HepG2 (cell line): Measurements from ENCODE around the gene METRN. TPM values are rescaled to one million over a fixed set of nuclear protein-coding genes. Genes with fewer than 3 reads are reported as not detected.

ENCODE experiments used
- EZH2 ChIP-seq: conservative IDR thresholded peaks from 2 replicates; pipeline ENCODE4 v1.6.1; 2012; ENCODE audit warnings: mild to moderate bottlenecking, low read depth, low read length, moderate library complexity
- JUND ChIP-seq: sonication (generic); formaldehyde crosslinking; IDR thresholded peaks from 2 replicates; pipeline ENCODE4 v1.8.0; 2022; ENCODE audit warnings: mild to moderate bottlenecking, missing genetic modification reagents
- MED1 ChIP-seq: sonication (generic); formaldehyde crosslinking; IDR thresholded peaks from 2 replicates; pipeline ENCODE4 v1.4.0; 2020; ENCODE audit warnings: missing genetic modification reagents
- MIER2 ChIP-seq: IDR thresholded peaks from 2 replicates; pipeline ENCODE4 v1.6.1; 2016; ENCODE audit warnings: missing biosample characterization, missing genetic modification reagents
- PRPF4 ChIP-seq: fragments of 200-400 bp; formaldehyde crosslinking; IDR thresholded peaks from 2 replicates; pipeline ENCODE4 v1.6.1; 2016; ENCODE audit warnings: low read length, low read depth; ENCODE audit not compliant: poor library complexity, severe bottlenecking
- SOX6 ChIP-seq, 2 experiments: fragments of 450-650 bp in 1 of 2; sonication (generic) in 1 of 2; formaldehyde crosslinking in 1 of 2; IDR thresholded peaks; 2 replicates each; pipeline versions ENCODE4 v1.4.0 to v1.6.1; 2017 to 2020; ENCODE audit warnings: antibody characterized with exemption in 1 of 2, mild to moderate bottlenecking in 1 of 2, missing genetic modification reagents in 1 of 2
- SP1 ChIP-seq, 2 experiments: fragments of 450-650 bp in 1 of 2; sonication (generic) in 1 of 2; formaldehyde crosslinking in 1 of 2; IDR thresholded peaks; 2 replicates each; pipeline versions ENCODE4 v1.4.0 to v1.6.1; 2016 to 2020; ENCODE audit warnings: missing genetic modification reagents in 1 of 2
- TAF1 ChIP-seq: sonication (generic); formaldehyde crosslinking; IDR thresholded peaks from 2 replicates; pipeline ENCODE4 v1.4.0; 2020; ENCODE audit warnings: missing genetic modification reagents
- ZBTB21 ChIP-seq: sonication (generic); formaldehyde crosslinking; IDR thresholded peaks from 2 replicates; pipeline ENCODE4 v1.4.0; 2020; ENCODE audit warnings: missing genetic modification reagents
- ZNF350 ChIP-seq: sonication (generic); formaldehyde crosslinking; IDR thresholded peaks from 2 replicates; pipeline ENCODE4 v1.4.0; 2020; ENCODE audit warnings: mild to moderate bottlenecking, low read depth, missing genetic modification reagents, borderline replicate concordance
- ZNF432 ChIP-seq: sonication (generic); formaldehyde crosslinking; IDR thresholded peaks from 2 replicates; pipeline ENCODE4 v1.5.0; 2020; ENCODE audit warnings: missing genetic modification reagents, mild to moderate bottlenecking, borderline replicate concordance
- ZNF570 ChIP-seq: sonication (generic); formaldehyde crosslinking; IDR thresholded peaks from 2 replicates; pipeline ENCODE4 v1.4.0; 2020; ENCODE audit warnings: mild to moderate bottlenecking, missing genetic modification reagents, borderline replicate concordance
- ZNF660 ChIP-seq: sonication (generic); formaldehyde crosslinking; IDR thresholded peaks from 2 replicates; pipeline ENCODE4 v1.5.1; 2020; ENCODE audit warnings: mild to moderate bottlenecking, low read depth, missing genetic modification reagents, borderline replicate concordance
- ZNF720 ChIP-seq: sonication (generic); formaldehyde crosslinking; IDR thresholded peaks from 2 replicates; pipeline ENCODE4 v1.4.0; 2020; ENCODE audit warnings: missing genetic modification reagents
- polyA plus RNA-seq, 8 experiments: library from polyadenylated mRNA; depleted of rRNA in 3 of 8; stranded (reverse) in 7 of 8; unstranded in 1 of 8; fragments of >200 nt; fragmentation: Illumina TruSeq in 4 of 8; extraction: Trizol in 4 of 8; gene quantifications; 2 replicates each; pipeline versions ENCODE4 v1.2.1 to v1.2.3, GENCODE V29; 2011 to 2016; ENCODE audit warnings: low read depth in 4 of 8, missing spikeins in 1 of 8, mixed read lengths in 1 of 8; ENCODE audit not compliant: insufficient read depth in 1 of 8
- total RNA-seq, 5 experiments: library from RNA; depleted of rRNA; stranded (reverse); fragments of >200 nt; fragmentation: Illumina TruSeq; extraction: Trizol; gene quantifications; 2 replicates each; pipeline ENCODE4 v1.2.3, GENCODE V29; 2016; ENCODE audit warnings: low read depth in 1 of 5
- TF ChIP-seq, protein P1 (sequence below): sonication (generic); formaldehyde crosslinking; IDR thresholded peaks from 2 replicates; pipeline ENCODE4 v1.9.0; 2021; ENCODE audit warnings: mild to moderate bottlenecking, missing genetic modification reagents
- TF ChIP-seq, protein P2 (sequence below): sonication (generic); formaldehyde crosslinking; IDR thresholded peaks from 2 replicates; pipeline ENCODE4 v1.4.0; 2020; ENCODE audit warnings: missing genetic modification reagents
- TF ChIP-seq, protein P3 (sequence below): sonication (generic); formaldehyde crosslinking; IDR thresholded peaks from 2 replicates; pipeline ENCODE4 v1.4.0; 2020; ENCODE audit warnings: missing genetic modification reagents, mild to moderate bottlenecking, borderline replicate concordance
- TF ChIP-seq, protein P4 (sequence below): sonication (generic); formaldehyde crosslinking; IDR thresholded peaks from 2 replicates; pipeline ENCODE4 v1.5.0; 2020; ENCODE audit warnings: missing genetic modification reagents

Gene METRN
- total and polyA plus RNA-seq, 2 of the 13 experiments (the other 11 are each of a cell fraction or from before 2014, with no cell fraction given): 25.5 to 46.1 TPM

DNA sequence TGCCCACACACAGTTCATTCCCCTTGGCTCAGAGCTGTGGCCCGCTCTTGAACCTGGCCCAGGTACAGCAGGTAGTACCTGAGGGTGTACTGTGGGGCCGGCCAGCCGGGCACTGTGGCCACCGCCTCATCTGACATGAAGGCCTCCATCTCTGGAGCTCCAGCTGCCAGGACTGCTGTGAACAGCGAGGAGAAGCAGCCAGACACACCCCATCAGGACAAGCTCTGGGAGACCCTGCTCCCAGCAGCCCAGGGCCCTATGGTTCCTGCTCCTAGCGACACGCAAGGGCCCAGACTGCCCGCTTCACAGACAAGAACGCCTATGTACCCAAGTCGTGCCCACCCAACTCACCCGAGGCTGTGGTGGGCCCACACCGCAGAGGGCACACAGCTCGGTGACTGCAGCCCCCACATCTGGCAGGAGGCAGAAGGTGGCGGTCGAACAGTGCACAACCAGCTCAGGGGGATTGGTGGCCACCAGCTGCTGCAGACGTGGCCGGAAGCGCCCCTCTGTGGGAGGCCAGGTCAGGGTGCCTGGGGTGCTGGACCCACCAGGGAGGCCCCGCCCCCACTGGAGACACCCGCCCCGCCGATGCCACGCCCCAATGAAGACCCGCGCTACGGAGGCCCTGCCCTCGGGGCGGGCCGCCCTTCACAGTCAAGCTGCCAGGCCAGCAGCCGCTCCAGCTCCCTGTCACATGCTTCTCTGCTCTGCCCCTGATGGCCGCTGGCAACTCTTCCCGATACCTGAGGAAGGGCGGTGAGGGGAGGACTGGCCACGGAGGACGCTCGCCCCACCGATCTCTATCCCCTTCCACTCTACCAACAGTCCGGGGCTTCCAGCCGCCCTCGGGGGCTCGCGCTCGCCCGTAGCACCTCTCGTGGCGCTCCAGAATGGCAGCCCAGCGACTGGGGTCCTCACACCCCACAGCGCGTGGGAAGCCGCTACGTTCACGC lies 35.8 kb upstream of the METRN start (continued):
- TF ChIP-seq, protein P1, sequence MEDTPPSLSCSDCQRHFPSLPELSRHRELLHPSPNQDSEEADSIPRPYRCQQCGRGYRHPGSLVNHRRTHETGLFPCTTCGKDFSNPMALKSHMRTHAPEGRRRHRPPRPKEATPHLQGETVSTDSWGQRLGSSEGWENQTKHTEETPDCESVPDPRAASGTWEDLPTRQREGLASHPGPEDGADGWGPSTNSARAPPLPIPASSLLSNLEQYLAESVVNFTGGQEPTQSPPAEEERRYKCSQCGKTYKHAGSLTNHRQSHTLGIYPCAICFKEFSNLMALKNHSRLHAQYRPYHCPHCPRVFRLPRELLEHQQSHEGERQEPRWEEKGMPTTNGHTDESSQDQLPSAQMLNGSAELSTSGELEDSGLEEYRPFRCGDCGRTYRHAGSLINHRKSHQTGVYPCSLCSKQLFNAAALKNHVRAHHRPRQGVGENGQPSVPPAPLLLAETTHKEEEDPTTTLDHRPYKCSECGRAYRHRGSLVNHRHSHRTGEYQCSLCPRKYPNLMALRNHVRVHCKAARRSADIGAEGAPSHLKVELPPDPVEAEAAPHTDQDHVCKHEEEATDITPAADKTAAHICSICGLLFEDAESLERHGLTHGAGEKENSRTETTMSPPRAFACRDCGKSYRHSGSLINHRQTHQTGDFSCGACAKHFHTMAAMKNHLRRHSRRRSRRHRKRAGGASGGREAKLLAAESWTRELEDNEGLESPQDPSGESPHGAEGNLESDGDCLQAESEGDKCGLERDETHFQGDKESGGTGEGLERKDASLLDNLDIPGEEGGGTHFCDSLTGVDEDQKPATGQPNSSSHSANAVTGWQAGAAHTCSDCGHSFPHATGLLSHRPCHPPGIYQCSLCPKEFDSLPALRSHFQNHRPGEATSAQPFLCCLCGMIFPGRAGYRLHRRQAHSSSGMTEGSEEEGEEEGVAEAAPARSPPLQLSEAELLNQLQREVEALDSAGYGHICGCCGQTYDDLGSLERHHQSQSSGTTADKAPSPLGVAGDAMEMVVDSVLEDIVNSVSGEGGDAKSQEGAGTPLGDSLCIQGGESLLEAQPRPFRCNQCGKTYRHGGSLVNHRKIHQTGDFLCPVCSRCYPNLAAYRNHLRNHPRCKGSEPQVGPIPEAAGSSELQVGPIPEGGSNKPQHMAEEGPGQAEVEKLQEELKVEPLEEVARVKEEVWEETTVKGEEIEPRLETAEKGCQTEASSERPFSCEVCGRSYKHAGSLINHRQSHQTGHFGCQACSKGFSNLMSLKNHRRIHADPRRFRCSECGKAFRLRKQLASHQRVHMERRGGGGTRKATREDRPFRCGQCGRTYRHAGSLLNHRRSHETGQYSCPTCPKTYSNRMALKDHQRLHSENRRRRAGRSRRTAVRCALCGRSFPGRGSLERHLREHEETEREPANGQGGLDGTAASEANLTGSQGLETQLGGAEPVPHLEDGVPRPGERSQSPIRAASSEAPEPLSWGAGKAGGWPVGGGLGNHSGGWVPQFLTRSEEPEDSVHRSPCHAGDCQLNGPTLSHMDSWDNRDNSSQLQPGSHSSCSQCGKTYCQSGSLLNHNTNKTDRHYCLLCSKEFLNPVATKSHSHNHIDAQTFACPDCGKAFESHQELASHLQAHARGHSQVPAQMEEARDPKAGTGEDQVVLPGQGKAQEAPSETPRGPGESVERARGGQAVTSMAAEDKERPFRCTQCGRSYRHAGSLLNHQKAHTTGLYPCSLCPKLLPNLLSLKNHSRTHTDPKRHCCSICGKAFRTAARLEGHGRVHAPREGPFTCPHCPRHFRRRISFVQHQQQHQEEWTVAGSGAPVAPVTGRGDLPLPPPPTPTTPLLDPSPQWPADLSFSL (CRISPR knock-in tag): no peak
- no peak for TF ChIP-seq ZBTB21 (CRISPR knock-in tag)
- no peak for TF ChIP-seq JUND (CRISPR knock-in tag)
- TF ChIP-seq, protein P2, sequence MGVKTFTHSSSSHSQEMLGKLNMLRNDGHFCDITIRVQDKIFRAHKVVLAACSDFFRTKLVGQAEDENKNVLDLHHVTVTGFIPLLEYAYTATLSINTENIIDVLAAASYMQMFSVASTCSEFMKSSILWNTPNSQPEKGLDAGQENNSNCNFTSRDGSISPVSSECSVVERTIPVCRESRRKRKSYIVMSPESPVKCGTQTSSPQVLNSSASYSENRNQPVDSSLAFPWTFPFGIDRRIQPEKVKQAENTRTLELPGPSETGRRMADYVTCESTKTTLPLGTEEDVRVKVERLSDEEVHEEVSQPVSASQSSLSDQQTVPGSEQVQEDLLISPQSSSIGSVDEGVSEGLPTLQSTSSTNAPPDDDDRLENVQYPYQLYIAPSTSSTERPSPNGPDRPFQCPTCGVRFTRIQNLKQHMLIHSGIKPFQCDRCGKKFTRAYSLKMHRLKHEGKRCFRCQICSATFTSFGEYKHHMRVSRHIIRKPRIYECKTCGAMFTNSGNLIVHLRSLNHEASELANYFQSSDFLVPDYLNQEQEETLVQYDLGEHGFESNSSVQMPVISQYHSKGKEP: no peak
- no peak for TF ChIP-seq ZNF720 (CRISPR knock-in tag)
- no peak for TF ChIP-seq ZNF432 (CRISPR knock-in tag)
- no peak for TF ChIP-seq ZNF660 (CRISPR knock-in tag)
- TF ChIP-seq, protein P3, sequence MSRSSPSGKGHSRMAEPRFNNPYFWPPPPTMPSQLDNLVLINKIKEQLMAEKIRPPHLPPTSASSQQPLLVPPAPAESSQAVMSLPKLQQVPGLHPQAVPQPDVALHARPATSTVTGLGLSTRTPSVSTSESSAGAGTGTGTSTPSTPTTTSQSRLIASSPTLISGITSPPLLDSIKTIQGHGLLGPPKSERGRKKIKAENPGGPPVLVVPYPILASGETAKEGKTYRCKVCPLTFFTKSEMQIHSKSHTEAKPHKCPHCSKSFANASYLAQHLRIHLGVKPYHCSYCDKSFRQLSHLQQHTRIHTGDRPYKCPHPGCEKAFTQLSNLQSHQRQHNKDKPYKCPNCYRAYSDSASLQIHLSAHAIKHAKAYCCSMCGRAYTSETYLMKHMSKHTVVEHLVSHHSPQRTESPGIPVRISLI (CRISPR knock-in tag): no peak
- peak; percentile 56 for TF ChIP-seq TAF1
- TF ChIP-seq, protein P4, sequence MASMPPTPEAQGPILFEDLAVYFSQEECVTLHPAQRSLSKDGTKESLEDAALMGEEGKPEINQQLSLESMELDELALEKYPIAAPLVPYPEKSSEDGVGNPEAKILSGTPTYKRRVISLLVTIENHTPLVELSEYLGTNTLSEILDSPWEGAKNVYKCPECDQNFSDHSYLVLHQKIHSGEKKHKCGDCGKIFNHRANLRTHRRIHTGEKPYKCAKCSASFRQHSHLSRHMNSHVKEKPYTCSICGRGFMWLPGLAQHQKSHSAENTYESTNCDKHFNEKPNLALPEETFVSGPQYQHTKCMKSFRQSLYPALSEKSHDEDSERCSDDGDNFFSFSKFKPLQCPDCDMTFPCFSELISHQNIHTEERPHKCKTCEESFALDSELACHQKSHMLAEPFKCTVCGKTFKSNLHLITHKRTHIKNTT (CRISPR knock-in tag): no peak
- no peak for TF ChIP-seq MIER2
- peak; percentile 47; the same call in 1 of the 2 replicates for TF ChIP-seq ZNF350
- TF ChIP-seq PRPF4: no peak
- no peak for TF ChIP-seq SOX6 (IDR thresholded peaks at IDR 0.05)
- TF ChIP-seq SOX6 (CRISPR knock-in tag; IDR thresholded peaks at IDR 0.05): no peak
- TF ChIP-seq EZH2: no peak
- peak; percentile 44; the same call in 1 of the 2 replicates for TF ChIP-seq MED1 (CRISPR knock-in tag)
- TF ChIP-seq ZNF570 (CRISPR knock-in tag): no peak
- TF ChIP-seq SP1 (IDR thresholded peaks at IDR 0.05): no peak
- TF ChIP-seq SP1 (CRISPR knock-in tag; IDR thresholded peaks at IDR 0.05): peak; percentile 65
